ENCODE measurements around the gene FBXO48.
"Not testable (repeated sequence)": the region's sequence is repeated elsewhere in the genome, so short reads cannot be mapped to it uniquely, and the experiment has no call there.

FBXO48 gene

DNA sequence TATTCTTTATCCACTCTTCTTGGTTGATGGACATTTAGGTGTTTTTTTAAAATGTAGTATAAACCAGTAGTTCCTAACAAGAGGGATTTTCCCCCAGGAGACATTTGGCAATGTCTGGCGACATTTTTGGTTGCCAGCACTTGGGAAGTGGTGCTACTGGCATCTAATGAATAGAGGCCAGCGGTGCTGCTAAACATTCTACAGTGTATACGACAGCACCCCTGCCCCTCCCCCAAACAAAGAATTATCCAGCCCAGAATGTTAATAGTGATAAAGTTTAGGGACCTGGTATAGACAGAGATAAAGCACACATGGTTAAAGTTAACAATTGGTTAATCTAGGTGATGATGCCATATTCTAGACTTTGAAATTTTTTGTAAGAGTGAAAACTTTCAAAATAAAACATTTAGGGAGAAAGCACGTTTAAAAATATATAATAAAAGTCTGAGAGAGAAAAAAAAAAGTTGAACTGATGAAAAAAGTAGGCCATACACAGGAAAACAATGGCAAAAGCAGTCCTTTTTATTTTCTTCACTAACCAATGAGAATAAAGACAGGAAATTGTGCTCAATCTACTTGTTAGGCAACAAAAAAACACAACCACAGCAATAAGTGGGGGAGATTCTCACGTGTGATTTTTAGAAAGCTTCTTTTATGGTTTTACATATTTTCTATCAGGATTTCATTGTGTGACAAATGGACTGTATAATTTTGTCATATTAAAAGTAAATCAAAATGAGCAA lies 14.8 kb downstream of the FBXO48 start:
- DNase-seq (ENCODE audit: low read depth), result no peak
- TF ChIP-seq, protein P1, sequence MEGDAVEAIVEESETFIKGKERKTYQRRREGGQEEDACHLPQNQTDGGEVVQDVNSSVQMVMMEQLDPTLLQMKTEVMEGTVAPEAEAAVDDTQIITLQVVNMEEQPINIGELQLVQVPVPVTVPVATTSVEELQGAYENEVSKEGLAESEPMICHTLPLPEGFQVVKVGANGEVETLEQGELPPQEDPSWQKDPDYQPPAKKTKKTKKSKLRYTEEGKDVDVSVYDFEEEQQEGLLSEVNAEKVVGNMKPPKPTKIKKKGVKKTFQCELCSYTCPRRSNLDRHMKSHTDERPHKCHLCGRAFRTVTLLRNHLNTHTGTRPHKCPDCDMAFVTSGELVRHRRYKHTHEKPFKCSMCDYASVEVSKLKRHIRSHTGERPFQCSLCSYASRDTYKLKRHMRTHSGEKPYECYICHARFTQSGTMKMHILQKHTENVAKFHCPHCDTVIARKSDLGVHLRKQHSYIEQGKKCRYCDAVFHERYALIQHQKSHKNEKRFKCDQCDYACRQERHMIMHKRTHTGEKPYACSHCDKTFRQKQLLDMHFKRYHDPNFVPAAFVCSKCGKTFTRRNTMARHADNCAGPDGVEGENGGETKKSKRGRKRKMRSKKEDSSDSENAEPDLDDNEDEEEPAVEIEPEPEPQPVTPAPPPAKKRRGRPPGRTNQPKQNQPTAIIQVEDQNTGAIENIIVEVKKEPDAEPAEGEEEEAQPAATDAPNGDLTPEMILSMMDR (conservative IDR thresholded peaks at IDR 0.05; ENCODE audit: low read depth, low read length), result no peak

DNA sequence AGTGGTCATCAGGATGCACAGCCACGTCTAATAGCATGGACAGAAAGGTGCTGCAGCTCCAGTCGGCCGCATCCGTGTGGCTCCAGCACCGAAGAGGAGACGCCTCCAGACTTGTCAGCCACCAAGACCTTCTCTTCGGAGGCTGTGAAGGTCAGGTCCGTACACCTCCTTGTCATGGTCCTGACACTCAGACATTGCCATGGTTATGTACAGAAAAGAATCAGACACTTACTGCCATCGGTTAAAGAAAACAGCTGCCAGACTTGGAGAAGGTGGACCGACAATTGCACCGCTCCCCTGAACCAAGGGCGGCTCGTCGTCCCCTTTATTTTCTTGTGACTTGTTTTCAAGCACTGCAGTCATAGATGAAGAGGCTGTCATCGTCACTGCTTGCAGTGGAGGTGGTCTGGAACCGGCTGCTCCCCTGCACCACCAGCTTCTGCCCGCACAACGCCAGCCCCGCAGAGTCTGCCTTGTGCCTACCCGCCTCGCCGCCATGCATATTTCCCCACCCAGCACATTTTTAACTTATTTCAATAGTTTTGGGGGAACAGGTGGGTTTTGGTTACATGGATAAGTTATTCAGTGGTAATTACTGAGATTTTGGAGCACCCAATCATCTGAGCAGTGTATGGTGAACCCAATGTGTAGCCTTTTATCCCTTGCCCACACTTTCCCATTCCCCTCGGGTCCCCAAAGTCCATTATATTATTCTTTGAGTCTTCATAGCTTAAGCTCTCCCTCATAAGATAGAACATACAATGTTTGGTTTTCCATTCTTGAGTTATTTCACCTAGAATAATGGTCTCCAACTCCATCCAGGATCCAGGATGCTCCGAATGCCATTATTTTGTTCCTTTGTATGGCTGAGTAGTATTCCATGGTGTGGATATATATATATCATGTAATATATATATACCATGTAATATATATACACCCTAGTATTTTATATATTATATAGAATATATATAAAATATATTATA lies 18.1 kb downstream of the FBXO48 start:
- H3K4me3 ChIP-seq (ENCODE audit: low read length), result no peak overlapping the region
- TF ChIP-seq, protein P1 (conservative IDR thresholded peaks at IDR 0.05; ENCODE audit: low read depth, low read length), result no peak
- no peak for DNase-seq (ENCODE audit: low read depth)

More for the DNA sequence above, 14.8 kb downstream of the FBXO48 start:
- no peak overlapping the region for H3K4me3 ChIP-seq (ENCODE audit: low read length)

DNA sequence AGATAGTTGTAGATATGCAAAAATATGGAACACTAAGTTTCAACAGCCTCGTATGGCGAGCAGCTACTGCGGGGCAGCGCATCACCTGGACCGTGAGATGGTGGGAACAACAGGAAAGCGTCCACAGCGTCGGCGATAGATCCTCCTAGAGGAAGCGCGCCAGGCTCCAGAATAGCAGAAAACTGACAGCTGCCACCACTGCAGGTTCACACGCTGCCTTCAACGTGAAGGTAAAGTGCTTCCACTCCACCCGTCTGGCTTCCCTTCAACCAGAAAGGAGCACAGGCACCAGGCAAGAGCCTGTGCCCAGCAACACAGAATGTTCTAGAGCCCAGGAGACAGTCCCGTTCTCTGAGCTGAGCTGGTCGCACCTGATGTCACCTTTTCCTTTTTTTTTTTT lies 20.0 kb downstream of the FBXO48 start:
- TF ChIP-seq, protein P1 (conservative IDR thresholded peaks at IDR 0.05; ENCODE audit: low read depth, low read length), result no peak
- no peak for DNase-seq (ENCODE audit: low read depth)
- H3K4me3 ChIP-seq (ENCODE audit: low read length), result no peak overlapping the region

DNA sequence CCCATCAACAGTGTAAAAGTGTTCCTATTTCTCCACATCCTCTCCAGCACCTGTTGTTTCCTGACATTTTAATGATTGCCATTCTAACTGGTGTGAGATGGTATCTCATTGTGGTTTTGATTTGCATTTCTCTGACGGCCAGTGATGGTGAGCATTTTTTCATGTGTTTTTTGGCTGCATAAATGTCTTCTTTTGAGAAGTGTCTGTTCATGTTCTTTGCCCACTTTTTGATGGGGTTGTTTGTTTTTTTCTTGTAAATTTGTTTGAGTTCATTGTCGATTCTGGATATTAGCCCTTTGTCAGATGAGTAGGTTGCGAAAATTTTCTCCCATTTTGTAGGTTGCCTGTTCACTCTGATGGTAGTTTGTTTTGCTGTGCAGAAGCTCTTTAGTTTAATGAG lies 20.7 kb downstream of the FBXO48 start:
- H3K4me3 ChIP-seq (ENCODE audit: low read length); DNase-seq (ENCODE audit: low read depth): not testable (repeated sequence)

DNA sequence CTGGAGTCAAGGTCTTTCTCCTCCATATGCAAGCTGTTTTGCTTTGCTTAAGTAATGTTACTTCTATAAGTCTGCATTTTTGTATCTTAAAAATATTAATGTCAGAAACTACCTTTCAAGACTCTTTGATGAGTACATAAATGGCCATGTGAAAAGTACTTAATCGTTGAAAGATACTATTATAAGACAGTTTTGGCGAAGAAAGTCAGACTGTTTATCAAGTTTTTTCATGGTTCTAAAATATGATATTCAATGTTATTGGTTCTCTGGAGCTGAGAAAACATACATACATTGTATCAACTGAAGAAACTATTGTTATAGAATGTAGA lies 25.1 kb downstream of the FBXO48 start:
- no peak overlapping the region for H3K4me3 ChIP-seq (ENCODE audit: low read length)
- TF ChIP-seq, protein P1 (conservative IDR thresholded peaks at IDR 0.05; ENCODE audit: low read depth, low read length), result no peak
- no peak for DNase-seq (ENCODE audit: low read depth)

DNA sequence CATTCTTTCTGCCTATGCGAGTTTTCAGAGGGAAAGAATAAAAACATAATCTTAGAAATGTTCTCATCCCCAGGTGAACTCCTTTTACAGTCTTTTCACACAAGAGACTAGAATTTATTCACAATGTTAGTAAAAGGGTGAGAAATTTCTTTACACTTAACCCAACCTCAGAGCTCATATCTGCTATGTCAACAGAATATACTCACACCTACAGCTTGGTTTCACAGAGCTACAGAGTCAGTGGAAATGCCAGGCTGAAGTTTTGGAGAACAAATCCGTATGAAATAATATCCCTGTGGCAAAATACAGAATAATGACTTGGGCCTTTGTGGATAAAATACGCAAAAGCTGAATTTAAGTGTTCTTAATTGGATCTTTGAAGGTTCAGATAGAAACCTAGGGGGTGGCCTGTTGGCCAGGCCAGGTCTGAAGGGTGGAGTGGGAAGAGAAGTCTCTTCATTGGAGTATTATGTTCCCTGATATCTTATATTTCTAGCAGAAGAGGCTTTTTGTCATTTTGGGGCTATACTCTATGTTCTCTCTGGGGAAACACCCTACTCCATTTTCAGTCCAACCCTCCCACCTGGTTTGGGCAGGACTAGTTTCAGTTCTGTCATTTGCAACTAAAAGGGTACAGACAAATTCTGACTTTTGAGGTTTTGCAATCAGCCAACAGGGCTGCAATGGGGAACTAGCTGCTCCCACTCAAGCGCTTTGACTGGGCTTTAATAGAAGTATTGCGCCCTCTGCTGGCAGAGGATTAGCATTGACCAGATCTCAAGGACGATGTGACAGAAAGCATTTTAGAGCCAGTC lies 25.7 kb downstream of the FBXO48 start:
- TF ChIP-seq, protein P1 (conservative IDR thresholded peaks at IDR 0.05; ENCODE audit: low read depth, low read length), result peak; percentile 85
- no peak overlapping the region for H3K4me3 ChIP-seq (ENCODE audit: low read length)
- peak; percentile 31 for DNase-seq (ENCODE audit: low read depth)
